WTC11 (cell line): ENCODE data around the gene PSMF1. TPM values are rescaled to one million over a fixed set of nuclear protein-coding genes. Genes with fewer than 3 reads are reported as not detected.

Source experiments
- ATAC-seq: fragments of 200-7000 bp; cut with Tn5 transposase; 2 replicates; pipeline ENCODE4 v1.10.0; 2021; ENCODE audit warnings: mild to moderate bottlenecking, moderate library complexity
- CTCF ChIA-PET: fragments of 300-600 bp; sonication (Branson Sonifier 250); formaldehyde crosslinking; loops from one replicate; lab custom pipeline; 2021; ENCODE audit warnings: antibody characterized with exemption; lab: Charles Lee
- POLR2A ChIA-PET: fragments of 350-600 bp; sonication (Branson Sonifier 250); formaldehyde crosslinking; loops from one replicate; lab custom pipeline; 2021; ENCODE audit warnings: antibody characterized with exemption; lab: Charles Lee
- DNase-seq: peaks from one replicate; pipeline ENCODE4 v3.0.0; 2021; ENCODE audit warnings: low spot score
- H3K27ac Mint-ChIP-seq: 2 replicates; pipeline ENCODE4 v1.8.0; 2021; ENCODE audit warnings: mixed read lengths
- H3K27me3 Mint-ChIP-seq: 2 replicates; pipeline ENCODE4 v1.8.0; 2021; ENCODE audit warnings: low read depth, mild to moderate bottlenecking, moderate library complexity, mixed read lengths
- H3K36me3 Mint-ChIP-seq: 2 replicates; pipeline ENCODE4 v1.8.0; 2021; ENCODE audit warnings: mixed read lengths
- H3K4me1 Mint-ChIP-seq: 2 replicates; pipeline ENCODE4 v1.8.0; 2022; ENCODE audit warnings: mixed read lengths
- H3K4me3 Mint-ChIP-seq: 2 replicates; pipeline ENCODE4 v1.8.0; 2021; ENCODE audit warnings: mild to moderate bottlenecking, moderate library complexity, mixed read lengths
- H3K9me3 Mint-ChIP-seq: 2 replicates; pipeline ENCODE4 v1.8.0; 2021; ENCODE audit warnings: mixed read lengths
- ETV6 ChIP-seq: sonication (generic); formaldehyde crosslinking; IDR thresholded peaks from 2 replicates; pipeline ENCODE4 v1.8.1; 2022; ENCODE audit warnings: mild to moderate bottlenecking, missing genetic modification reagents
- FOXK1 ChIP-seq: sonication (generic); formaldehyde crosslinking; IDR thresholded peaks from 2 replicates; pipeline ENCODE4 v1.8.0; 2022; ENCODE audit warnings: mild to moderate bottlenecking, moderate library complexity, missing genetic modification reagents
- GABPB1 ChIP-seq: sonication (generic); formaldehyde crosslinking; IDR thresholded peaks from 2 replicates; pipeline ENCODE4 v1.8.1; 2023; ENCODE audit warnings: mild to moderate bottlenecking, missing genetic modification reagents
- JUN ChIP-seq: sonication (generic); formaldehyde crosslinking; IDR thresholded peaks from 2 replicates; pipeline ENCODE4 v1.8.0; 2023; ENCODE audit warnings: mild to moderate bottlenecking, missing genetic modification reagents
- NFE2L1 ChIP-seq: sonication (generic); formaldehyde crosslinking; IDR thresholded peaks from 2 replicates; pipeline ENCODE4 v1.8.1; 2023; ENCODE audit warnings: missing genetic modification reagents
- NR3C1 ChIP-seq: sonication (generic); formaldehyde crosslinking; conservative IDR thresholded peaks from 2 replicates; pipeline ENCODE4 v1.8.1; 2023; ENCODE audit warnings: low read depth, mild to moderate bottlenecking, missing genetic modification reagents
- OVOL2 ChIP-seq: fragments of 250-450 bp; sonication (Bioruptor Pico); IDR thresholded peaks from 2 replicates; pipeline ENCODE4 v1.9.0; 2021; ENCODE audit warnings: mild to moderate bottlenecking, borderline replicate concordance
- PRRX2 ChIP-seq: fragments of 250-450 bp; sonication (Bioruptor Pico); IDR thresholded peaks from 2 replicates; pipeline ENCODE4 v1.8.0; 2021; ENCODE audit warnings: mild to moderate bottlenecking
- SMAD3 ChIP-seq: sonication (generic); formaldehyde crosslinking; IDR thresholded peaks from 2 replicates; pipeline ENCODE4 v1.8.0; 2022; ENCODE audit warnings: missing genetic modification reagents, mild to moderate bottlenecking, borderline replicate concordance
- ZNF138 ChIP-seq: sonication (generic); formaldehyde crosslinking; conservative IDR thresholded peaks from 2 replicates; pipeline ENCODE4 v1.8.1; 2022; ENCODE audit warnings: mild to moderate bottlenecking, moderate library complexity, missing genetic modification reagents
- ZNF219 ChIP-seq: sonication (generic); formaldehyde crosslinking; IDR thresholded peaks from 2 replicates; pipeline ENCODE4 v1.8.0; 2023; ENCODE audit warnings: missing genetic modification reagents, mild to moderate bottlenecking, borderline replicate concordance
- ZNF232 ChIP-seq: sonication (generic); formaldehyde crosslinking; IDR thresholded peaks from 2 replicates; pipeline ENCODE4 v1.8.0; 2022; ENCODE audit warnings: mild to moderate bottlenecking, missing genetic modification reagents
- ZNF423 ChIP-seq: fragments of 250-450 bp; sonication (Bioruptor Pico); IDR thresholded peaks from 2 replicates; pipeline ENCODE4 v2.1.2; 2022; ENCODE audit warnings: mild to moderate bottlenecking, moderate library complexity
- total RNA-seq: library from RNA; stranded (reverse); gene quantifications from 3 replicates; pipeline ENCODE4 v1.2.3, GENCODE V29; 2021
- TF ChIP-seq, protein P1 (sequence below): sonication (generic); formaldehyde crosslinking; conservative IDR thresholded peaks from 2 replicates; pipeline ENCODE4 v1.8.1; 2023; ENCODE audit warnings: mild to moderate bottlenecking, low read depth, missing genetic modification reagents, moderate library complexity
- TF ChIP-seq, protein P2 (sequence below): sonication (generic); formaldehyde crosslinking; IDR thresholded peaks from 2 replicates; pipeline ENCODE4 v1.8.1; 2023; ENCODE audit warnings: mild to moderate bottlenecking, missing genetic modification reagents, moderate library complexity
- TF ChIP-seq, protein P3 (sequence below): sonication (generic); formaldehyde crosslinking; conservative IDR thresholded peaks from 2 replicates; pipeline ENCODE4 v1.8.1; 2022; ENCODE audit warnings: mild to moderate bottlenecking, missing genetic modification reagents
- TF ChIP-seq, protein P4 (sequence below): sonication (generic); formaldehyde crosslinking; IDR thresholded peaks from 2 replicates; pipeline ENCODE4 v1.8.1; 2023; ENCODE audit warnings: mild to moderate bottlenecking, missing genetic modification reagents, moderate library complexity

Gene PSMF1
- total RNA-seq, 1 experiment from 2014 or later, result 113 TPM

DNA sequence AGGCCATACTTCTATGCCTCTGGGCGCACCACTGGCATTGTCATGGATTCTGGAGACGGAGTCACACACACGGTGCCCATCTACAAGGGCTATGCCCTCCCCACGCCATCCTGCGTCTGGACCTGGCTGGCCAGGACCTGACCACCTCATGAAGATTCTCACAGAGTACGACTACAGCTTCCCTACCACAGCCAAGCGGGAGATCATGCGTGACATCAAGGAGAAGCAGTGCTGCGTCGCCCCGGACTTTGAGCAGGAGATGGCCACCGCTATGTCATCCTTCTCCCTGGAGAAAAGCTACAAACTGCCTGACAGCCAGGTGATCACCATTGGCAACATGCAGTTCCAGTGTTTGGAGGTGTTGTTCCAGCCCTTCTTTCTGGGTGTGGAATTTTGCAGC, 42.6 kb downstream of the PSMF1 start:
- TF ChIP-seq OVOL2 (CRISPR knock-in tag) (no peak), FOXK1 (CRISPR knock-in tag) (no peak), ZNF138 (CRISPR knock-in tag) (no peak), NR3C1 (CRISPR knock-in tag) (no peak)
- TF ChIP-seq, protein P1, sequence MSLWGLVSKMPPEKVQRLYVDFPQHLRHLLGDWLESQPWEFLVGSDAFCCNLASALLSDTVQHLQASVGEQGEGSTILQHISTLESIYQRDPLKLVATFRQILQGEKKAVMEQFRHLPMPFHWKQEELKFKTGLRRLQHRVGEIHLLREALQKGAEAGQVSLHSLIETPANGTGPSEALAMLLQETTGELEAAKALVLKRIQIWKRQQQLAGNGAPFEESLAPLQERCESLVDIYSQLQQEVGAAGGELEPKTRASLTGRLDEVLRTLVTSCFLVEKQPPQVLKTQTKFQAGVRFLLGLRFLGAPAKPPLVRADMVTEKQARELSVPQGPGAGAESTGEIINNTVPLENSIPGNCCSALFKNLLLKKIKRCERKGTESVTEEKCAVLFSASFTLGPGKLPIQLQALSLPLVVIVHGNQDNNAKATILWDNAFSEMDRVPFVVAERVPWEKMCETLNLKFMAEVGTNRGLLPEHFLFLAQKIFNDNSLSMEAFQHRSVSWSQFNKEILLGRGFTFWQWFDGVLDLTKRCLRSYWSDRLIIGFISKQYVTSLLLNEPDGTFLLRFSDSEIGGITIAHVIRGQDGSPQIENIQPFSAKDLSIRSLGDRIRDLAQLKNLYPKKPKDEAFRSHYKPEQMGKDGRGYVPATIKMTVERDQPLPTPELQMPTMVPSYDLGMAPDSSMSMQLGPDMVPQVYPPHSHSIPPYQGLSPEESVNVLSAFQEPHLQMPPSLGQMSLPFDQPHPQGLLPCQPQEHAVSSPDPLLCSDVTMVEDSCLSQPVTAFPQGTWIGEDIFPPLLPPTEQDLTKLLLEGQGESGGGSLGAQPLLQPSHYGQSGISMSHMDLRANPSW (CRISPR knock-in tag), result no peak
- H3K27ac Mint-ChIP-seq, result no peak overlapping the region
- no peaks in the 10 kb centered on the region for H3K4me1 Mint-ChIP-seq
- H3K36me3 Mint-ChIP-seq, result peaks cover 42% of the 10 kb centered on the region
- H3K9me3 Mint-ChIP-seq, result no peaks in the 10 kb centered on the region
- POLR2A ChIA-PET, result no interaction called here
- DNase-seq (no peak), ATAC-seq (no peak)
- CTCF ChIA-PET, result interaction anchor here (0.5 kb wide), 1 partner anchor 276 kb away, joined by 3 read pairs; no protein-coding TSS in a partner anchor
- H3K4me3 Mint-ChIP-seq, result no peak overlapping the region
- no peaks in the 10 kb centered on the region for H3K27me3 Mint-ChIP-seq

DNA sequence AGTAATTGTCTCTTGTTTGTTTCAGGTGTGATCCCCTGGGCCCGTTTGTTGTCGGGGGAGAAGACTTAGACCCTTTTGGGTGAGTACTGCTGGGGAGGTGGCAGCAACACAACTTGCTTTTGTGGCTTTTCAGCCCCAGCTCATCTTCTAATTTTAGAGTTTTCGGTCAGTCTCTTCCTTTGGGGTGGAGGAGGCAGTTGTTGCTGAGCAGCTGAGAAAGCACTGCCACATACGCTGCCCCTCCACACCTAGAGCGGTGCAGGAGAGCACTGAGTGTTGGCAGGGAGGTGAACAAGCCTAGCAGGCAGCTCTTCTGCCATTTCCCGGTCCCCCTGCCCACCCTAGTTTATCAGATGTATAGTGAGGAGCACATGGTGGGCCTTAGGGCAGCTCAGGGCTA, 44.7 kb downstream of the PSMF1 start:
- no peak for DNase-seq
- TF ChIP-seq, protein P2, sequence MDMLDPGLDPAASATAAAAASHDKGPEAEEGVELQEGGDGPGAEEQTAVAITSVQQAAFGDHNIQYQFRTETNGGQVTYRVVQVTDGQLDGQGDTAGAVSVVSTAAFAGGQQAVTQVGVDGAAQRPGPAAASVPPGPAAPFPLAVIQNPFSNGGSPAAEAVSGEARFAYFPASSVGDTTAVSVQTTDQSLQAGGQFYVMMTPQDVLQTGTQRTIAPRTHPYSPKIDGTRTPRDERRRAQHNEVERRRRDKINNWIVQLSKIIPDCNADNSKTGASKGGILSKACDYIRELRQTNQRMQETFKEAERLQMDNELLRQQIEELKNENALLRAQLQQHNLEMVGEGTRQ (CRISPR knock-in tag), result no peak
- no peak for TF ChIP-seq PRRX2 (CRISPR knock-in tag)
- no peak for TF ChIP-seq NFE2L1 (CRISPR knock-in tag)
- no peak for TF ChIP-seq ETV6 (CRISPR knock-in tag)
- TF ChIP-seq ZNF219 (CRISPR knock-in tag), result no peak
- ChIA-PET CTCF (interaction anchor here (0.8 kb wide), 1 partner anchor 14 kb away, joined by 4 read pairs; no protein-coding TSS in a partner anchor), POLR2A (no interaction called here)
- no peaks in the 10 kb centered on the region for H3K27me3 Mint-ChIP-seq
- H3K4me1 Mint-ChIP-seq, result no peaks in the 10 kb centered on the region
- H3K36me3 Mint-ChIP-seq, result peaks cover 59% of the 10 kb centered on the region
- H3K9me3 Mint-ChIP-seq, result no peaks in the 10 kb centered on the region
- H3K27ac Mint-ChIP-seq, result no peak overlapping the region
- ATAC-seq, result no peak
- H3K4me3 Mint-ChIP-seq, result no peak overlapping the region

DNA sequence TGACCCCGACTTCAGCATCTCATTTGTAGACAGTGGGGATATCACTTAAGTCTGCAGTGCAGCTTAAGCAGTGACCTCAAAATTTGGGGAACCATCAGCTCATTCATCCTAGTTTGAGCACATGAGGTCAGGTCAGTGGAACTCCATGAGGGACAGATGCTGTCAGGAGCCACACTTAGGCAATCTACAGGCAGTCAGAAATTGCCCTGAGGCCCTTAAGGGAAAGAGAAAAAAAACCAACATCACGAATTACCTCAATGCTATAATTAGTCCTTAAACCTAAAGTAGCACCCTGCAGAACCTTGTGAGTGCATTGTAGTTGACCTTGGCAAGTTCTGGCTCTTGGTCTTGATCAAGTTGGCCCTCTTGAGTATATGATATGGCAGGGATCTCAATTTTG, 45.3 kb downstream of the PSMF1 start:
- H3K36me3 Mint-ChIP-seq, result peaks cover 63% of the 10 kb centered on the region
- H3K4me1 Mint-ChIP-seq, result no peaks in the 10 kb centered on the region
- no peak for TF ChIP-seq ZNF423 (CRISPR knock-in tag)
- TF ChIP-seq, protein P3, sequence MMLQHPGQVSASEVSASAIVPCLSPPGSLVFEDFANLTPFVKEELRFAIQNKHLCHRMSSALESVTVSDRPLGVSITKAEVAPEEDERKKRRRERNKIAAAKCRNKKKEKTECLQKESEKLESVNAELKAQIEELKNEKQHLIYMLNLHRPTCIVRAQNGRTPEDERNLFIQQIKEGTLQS (CRISPR knock-in tag), result no peak
- no peak for TF ChIP-seq ZNF232 (CRISPR knock-in tag)
- TF ChIP-seq JUN (CRISPR knock-in tag), result no peak
- TF ChIP-seq GABPB1 (CRISPR knock-in tag), result no peak
- no peak for TF ChIP-seq SMAD3 (CRISPR knock-in tag)
- TF ChIP-seq, protein P4, sequence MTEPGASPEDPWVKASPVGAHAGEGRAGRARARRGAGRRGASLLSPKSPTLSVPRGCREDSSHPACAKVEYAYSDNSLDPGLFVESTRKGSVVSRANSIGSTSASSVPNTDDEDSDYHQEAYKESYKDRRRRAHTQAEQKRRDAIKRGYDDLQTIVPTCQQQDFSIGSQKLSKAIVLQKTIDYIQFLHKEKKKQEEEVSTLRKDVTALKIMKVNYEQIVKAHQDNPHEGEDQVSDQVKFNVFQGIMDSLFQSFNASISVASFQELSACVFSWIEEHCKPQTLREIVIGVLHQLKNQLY (CRISPR knock-in tag), result no peak
- H3K9me3 Mint-ChIP-seq, result no peaks in the 10 kb centered on the region
- H3K27ac Mint-ChIP-seq, result no peak overlapping the region
- H3K4me3 Mint-ChIP-seq, result no peak overlapping the region
- ATAC-seq (no peak), DNase-seq (no peak)
- ChIA-PET CTCF (interaction anchor here (0.8 kb wide), 1 partner anchor 14 kb away, joined by 4 read pairs; no protein-coding TSS in a partner anchor), POLR2A (no interaction called here)
- H3K27me3 Mint-ChIP-seq, result no peaks in the 10 kb centered on the region
